Body of pancreas (tissue), 4 donors: Measurements from ENCODE around the gene SYNGR2.

Experiments used
- POLR2A ChIP-seq, 3 donors: fragments of 450-650 bp; IDR thresholded peaks; one replicate each; pipeline ENCODE4 v1.6.1; 2016; ENCODE audit warnings: antibody characterized with exemption in 3 of 3, mild to moderate bottlenecking in 2 of 3
- TF ChIP-seq, protein P1 (sequence below), 7 experiments: fragments of 450-650 bp in 4 of 7; fragments of 200-600 bp in 3 of 7; sonication (generic) in 3 of 7; IDR thresholded peaks; one replicate each; pipeline ENCODE4 v1.5.1; 2016 to 2019; ENCODE audit warnings: antibody characterized with exemption in 7 of 7

DNA sequence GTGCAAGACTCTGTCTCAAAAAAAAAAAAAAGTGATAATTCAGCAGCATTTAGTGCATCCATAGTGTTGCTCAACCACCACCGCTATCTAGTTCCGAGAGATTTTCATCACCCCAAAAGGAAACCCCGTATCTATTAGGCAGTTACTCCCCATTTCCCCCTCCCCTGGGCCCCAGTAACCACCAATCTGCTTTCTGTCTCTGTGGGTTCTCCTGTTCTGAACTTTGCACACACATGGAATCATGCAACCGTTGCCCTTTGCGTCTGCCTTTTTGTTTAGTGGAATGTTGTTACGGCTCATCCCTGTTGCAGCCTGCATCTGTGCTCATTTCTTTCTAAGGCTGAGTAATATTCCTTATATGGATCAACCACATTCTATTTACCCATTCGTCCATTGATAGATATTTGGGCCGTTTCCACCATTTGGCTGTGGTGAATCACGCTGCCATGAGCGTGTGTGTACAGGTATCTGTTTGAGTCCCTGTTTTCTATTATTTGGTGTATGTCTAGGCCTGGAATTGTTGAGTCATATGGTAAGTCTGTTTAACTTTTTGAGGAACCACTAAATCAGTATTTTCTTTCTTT lies 8.7 kb upstream of the SYNGR2 start:
- TF ChIP-seq, protein P1, sequence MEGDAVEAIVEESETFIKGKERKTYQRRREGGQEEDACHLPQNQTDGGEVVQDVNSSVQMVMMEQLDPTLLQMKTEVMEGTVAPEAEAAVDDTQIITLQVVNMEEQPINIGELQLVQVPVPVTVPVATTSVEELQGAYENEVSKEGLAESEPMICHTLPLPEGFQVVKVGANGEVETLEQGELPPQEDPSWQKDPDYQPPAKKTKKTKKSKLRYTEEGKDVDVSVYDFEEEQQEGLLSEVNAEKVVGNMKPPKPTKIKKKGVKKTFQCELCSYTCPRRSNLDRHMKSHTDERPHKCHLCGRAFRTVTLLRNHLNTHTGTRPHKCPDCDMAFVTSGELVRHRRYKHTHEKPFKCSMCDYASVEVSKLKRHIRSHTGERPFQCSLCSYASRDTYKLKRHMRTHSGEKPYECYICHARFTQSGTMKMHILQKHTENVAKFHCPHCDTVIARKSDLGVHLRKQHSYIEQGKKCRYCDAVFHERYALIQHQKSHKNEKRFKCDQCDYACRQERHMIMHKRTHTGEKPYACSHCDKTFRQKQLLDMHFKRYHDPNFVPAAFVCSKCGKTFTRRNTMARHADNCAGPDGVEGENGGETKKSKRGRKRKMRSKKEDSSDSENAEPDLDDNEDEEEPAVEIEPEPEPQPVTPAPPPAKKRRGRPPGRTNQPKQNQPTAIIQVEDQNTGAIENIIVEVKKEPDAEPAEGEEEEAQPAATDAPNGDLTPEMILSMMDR (IDR thresholded peaks at IDR 0.05): no peak
- TF ChIP-seq POLR2A (IDR thresholded peaks at IDR 0.05): no peak
